ENCODE measurements around the gene ZNF423. TPM values are rescaled to one million over a fixed set of nuclear protein-coding genes. Genes with fewer than 3 reads are reported as not detected.
A peak's percentile ranks its signal among the peaks of the same experiment; 100 is the strongest.

Gene ZNF423
- total RNA-seq, 6 experiments from 2014 or later: 0.43 to 1.2 (median 0.89) TPM

GRCh38 chr16:49839017-49839825 is 16.7 kb downstream of the ZNF423 start:
- Histone ChIP-seq H3K4me1 (no peaks in the 10 kb centered on the region), H3K27me3 (no peaks in the 10 kb centered on the region), H3K4me3 (no peak overlapping the region), H3K9me3 (no peaks in the 10 kb centered on the region), H3K36me3 (no peaks in the 10 kb centered on the region), H3K27ac (no peak overlapping the region)
- no peak for TF ChIP-seq POLR2A (IDR thresholded peaks at IDR 0.05)
- TF ChIP-seq CTCF (IDR thresholded peaks at IDR 0.05): no peak
- no peak for DNase-seq
- intact Hi-C loops (cut with DNase I): no loop called here
- WGBS (ENCODE audit: insufficient coverage, low coverage, low lambda C conversion rate, missing lambda C conversion rate): 48% methylated on average over 13 of the region's 26 CpGs
- ATAC-seq: no peak

- WGBS (ENCODE audit: insufficient coverage, low coverage, low lambda C conversion rate, missing lambda C conversion rate): 28% methylated on average over 3 of the region's 63 CpGs
- H3K9me3 ChIP-seq: no peaks in the 10 kb centered on the region
- no peak overlapping the region for H3K4me3 ChIP-seq
- H3K36me3 ChIP-seq: no peaks in the 10 kb centered on the region
- intact Hi-C loops (cut with DNase I): no loop called here
- no peak overlapping the region for H3K27ac ChIP-seq
- no peak for TF ChIP-seq POLR2A (IDR thresholded peaks at IDR 0.05)
- no peak for TF ChIP-seq CTCF (IDR thresholded peaks at IDR 0.05)
- no peaks in the 10 kb centered on the region for H3K27me3 ChIP-seq
- H3K4me1 ChIP-seq: no peaks in the 10 kb centered on the region
- ATAC-seq: no peak
- no peak for DNase-seq
These were observed 17.4 kb downstream of the ZNF423 start for GRCh38 chr16:49838441-49839016.

- H3K4me1 ChIP-seq: no peaks in the 10 kb centered on the region
- no peak overlapping the region for H3K4me3 ChIP-seq
- H3K27me3 ChIP-seq: no peaks in the 10 kb centered on the region
- H3K9me3 ChIP-seq: no peaks in the 10 kb centered on the region
- whole genome bisulfite sequencing (ENCODE audit: insufficient coverage, low coverage, low lambda C conversion rate, missing lambda C conversion rate): 72% methylated on average over 11 of the region's 17 CpGs
- no peak overlapping the region for H3K27ac ChIP-seq
- TF ChIP-seq POLR2A (IDR thresholded peaks at IDR 0.05) (no peak), CTCF (IDR thresholded peaks at IDR 0.05) (no peak)
- ATAC-seq (peak; percentile 33 to 52 (median 46)), DNase-seq (no peak)
- intact Hi-C loops (cut with DNase I): no loop called here
- H3K36me3 ChIP-seq: no peaks in the 10 kb centered on the region
These were observed 18.1 kb downstream of the ZNF423 start for GRCh38 chr16:49837688-49838410.

GRCh38 chr16:49836668-49837067 is 19.2 kb downstream of the ZNF423 start:
- H3K36me3 ChIP-seq: no peaks in the 10 kb centered on the region
- intact Hi-C loops (cut with DNase I): no loop called here
- H3K4me1 ChIP-seq: no peaks in the 10 kb centered on the region
- WGBS (ENCODE audit: insufficient coverage, low coverage, low lambda C conversion rate, missing lambda C conversion rate): 75% methylated on average over 1 of the region's 5 CpGs
- H3K9me3 ChIP-seq: no peaks in the 10 kb centered on the region
- H3K27me3 ChIP-seq: no peaks in the 10 kb centered on the region
- H3K27ac ChIP-seq: no peak overlapping the region
- ATAC-seq (no peak), DNase-seq (no peak)
- no peak for TF ChIP-seq POLR2A (IDR thresholded peaks at IDR 0.05)
- no peak for TF ChIP-seq CTCF (IDR thresholded peaks at IDR 0.05)
- no peak overlapping the region for H3K4me3 ChIP-seq

All from right lobe of liver (tissue), 6 donors.